Epithelial cell of alveolus of lung (primary cell): ENCODE results near the gene RNF133. TPM values are rescaled to one million over a fixed set of nuclear protein-coding genes. Genes with fewer than 3 reads are reported as not detected.

Experiments used
- total RNA-seq: library from RNA; depleted of rRNA; stranded (reverse); fragments of >200 nt; gene quantifications from 2 replicates; pipeline ENCODE4 v1.2.1, GENCODE V29; 2015

Gene RNF133
- total RNA-seq: 0.32 TPM in 1 of 2 replicates, not detected in the other

GRCh38 chr7:122699017-122699416 lies at the start of gene RNF133:
TSS of gene RNF133 (minus strand) at chr7:122699117. CDS start at chr7:122698918, 199 bp downstream.

GRCh38 chr7:122702872-122703510 lies 4.1 kb upstream of the RNF133 start, which contains the start of gene RNF148:
TSS of gene RNF148 (minus strand) at chr7:122702922. CDS start at chr7:122702750, 172 bp downstream.

Other genes with a start within 250 kb of the RNF133 start
- gene RNF148, start 3.8 kb upstream of the RNF133 start, total RNA-seq: not detected in 2 replicates
- 6.2 and 8.8 TPM in 2 replicates for gene CADPS2, start 187.3 kb upstream of the RNF133 start, total RNA-seq